K562 (cell line): ENCODE measurements around the gene TSPOAP1. TPM values are rescaled to one million over a fixed set of nuclear protein-coding genes. Genes with fewer than 3 reads are reported as not detected.

Experiments
- CC2D1A ChIP-seq: fragments of 450-650 bp; IDR thresholded peaks from 2 replicates; pipeline ENCODE4 v1.6.1; 2017; ENCODE audit warnings: mild to moderate bottlenecking
- JUND ChIP-seq, 2 experiments: IDR thresholded peaks; 2 replicates in 1 of 2; 3 replicates in 1 of 2; pipeline ENCODE4 v1.6.1; 2011; ENCODE audit warnings: borderline replicate concordance in 2 of 2, low read depth in 2 of 2, low read length in 2 of 2, improper control_type of control experiment in 1 of 2, missing biosample characterization in 1 of 2, missing genetic modification characterization in 1 of 2, missing genetic modification reagents in 1 of 2
- NFE2 ChIP-seq: IDR thresholded peaks from 2 replicates; pipeline ENCODE4 v1.6.1; 2014; ENCODE audit warnings: antibody characterized with exemption, low read depth
- NR2F6 ChIP-seq: fragments of 450-650 bp; formaldehyde crosslinking; IDR thresholded peaks from 2 replicates; pipeline ENCODE4 v1.4.0; 2020; ENCODE audit warnings: mild to moderate bottlenecking
- SLC30A9 ChIP-seq: fragments of 250-450 bp; sonication (Bioruptor Pico); IDR thresholded peaks from 2 replicates; pipeline ENCODE4 v1.8.0; 2022; ENCODE audit warnings: mild to moderate bottlenecking, moderate library complexity
- TAF9B ChIP-seq: fragments of 450-650 bp; IDR thresholded peaks from 2 replicates; pipeline ENCODE4 v1.6.1; 2018; ENCODE audit warnings: mild to moderate bottlenecking; ENCODE audit not compliant: partially characterized antibody
- TCF7L2 ChIP-seq: fragments of 150-350 bp; IDR thresholded peaks from 2 replicates; pipeline ENCODE4 v1.6.1; 2016; ENCODE audit warnings: low read depth, mild to moderate bottlenecking, low read length, moderate library complexity
- ZFX ChIP-seq: sonication (generic); formaldehyde crosslinking; IDR thresholded peaks from 2 replicates; pipeline ENCODE4 v1.8.0; 2022; ENCODE audit warnings: mild to moderate bottlenecking, missing genetic modification reagents, moderate library complexity
- ZNF146 ChIP-seq: IDR thresholded peaks from one replicate; pipeline ENCODE4 v1.6.1; 2018; ENCODE audit warnings: missing compliant biosample characterization; ENCODE audit not compliant: unreplicated experiment
- ZNF324 ChIP-seq: fragments of 250-450 bp; sonication (Bioruptor Pico); IDR thresholded peaks from 2 replicates; pipeline ENCODE4 v1.4.0; 2020; ENCODE audit warnings: mild to moderate bottlenecking
- polyA plus RNA-seq, 8 experiments: library from polyadenylated mRNA; depleted of rRNA in 4 of 8; stranded (reverse) in 5 of 8; unstranded in 3 of 8; fragments of >200 nt; fragmentation: Nextera tagmentation in 2 of 8; fragmentation: Illumina TruSeq in 1 of 8; extraction: Ambion mirVana in 2 of 8; extraction: Trizol in 1 of 8; gene quantifications; 2 replicates each; pipeline versions ENCODE4 v1.2.1 to v1.2.3, GENCODE V29; 2011 to 2014; ENCODE audit warnings: inconsistent platforms in 1 of 8, missing spikeins in 1 of 8
- total RNA-seq, 7 experiments: library from RNA; depleted of rRNA in 6 of 7; stranded (reverse); fragments of >200 nt in 6 of 7; fragmentation: Illumina TruSeq in 2 of 7; extraction: Trizol in 2 of 7; gene quantifications; 2 replicates each; pipeline versions ENCODE4 v1.2.1 to v1.2.3, GENCODE V29; 2011 to 2021; ENCODE audit warnings: low replicate concordance in 1 of 7
- TF ChIP-seq, protein P1 (sequence below): IDR thresholded peaks from 2 replicates; pipeline ENCODE4 v1.6.1; 2012; ENCODE audit warnings: low read depth, low read length, improper control_type of control experiment, borderline replicate concordance
- TF ChIP-seq, protein P2 (sequence below): fragments of 250-450 bp; sonication (Bioruptor Pico); IDR thresholded peaks from 2 replicates; pipeline ENCODE4 v1.8.0; 2022; ENCODE audit warnings: moderate library complexity, mild to moderate bottlenecking, inconsistent platforms
- TF ChIP-seq, protein P3 (sequence below): IDR thresholded peaks from 3 replicates; pipeline ENCODE4 v1.6.1; 2011; ENCODE audit warnings: borderline replicate concordance, mild to moderate bottlenecking, moderate library complexity; ENCODE audit not compliant: insufficient read length; ENCODE audit errors: extremely low read depth
- TF ChIP-seq, protein P4 (sequence below): fragments of 250-450 bp; sonication (Bioruptor Pico); IDR thresholded peaks from 2 replicates; pipeline ENCODE4 v1.4.0; 2020; ENCODE audit warnings: mild to moderate bottlenecking, moderate library complexity
- TF ChIP-seq, protein P5 (sequence below): sonication (generic); formaldehyde crosslinking; IDR thresholded peaks from 2 replicates; pipeline ENCODE4 v1.8.0; 2022; ENCODE audit warnings: mild to moderate bottlenecking, low read depth, missing genetic modification reagents

TSPOAP1 gene
- total and polyA plus RNA-seq, 9 of the 15 experiments (the other 6 are each of a cell fraction or from before 2014, with no cell fraction given), result 0.87 to 3.9 (median 1.8) TPM; not detected in 2

DNA sequence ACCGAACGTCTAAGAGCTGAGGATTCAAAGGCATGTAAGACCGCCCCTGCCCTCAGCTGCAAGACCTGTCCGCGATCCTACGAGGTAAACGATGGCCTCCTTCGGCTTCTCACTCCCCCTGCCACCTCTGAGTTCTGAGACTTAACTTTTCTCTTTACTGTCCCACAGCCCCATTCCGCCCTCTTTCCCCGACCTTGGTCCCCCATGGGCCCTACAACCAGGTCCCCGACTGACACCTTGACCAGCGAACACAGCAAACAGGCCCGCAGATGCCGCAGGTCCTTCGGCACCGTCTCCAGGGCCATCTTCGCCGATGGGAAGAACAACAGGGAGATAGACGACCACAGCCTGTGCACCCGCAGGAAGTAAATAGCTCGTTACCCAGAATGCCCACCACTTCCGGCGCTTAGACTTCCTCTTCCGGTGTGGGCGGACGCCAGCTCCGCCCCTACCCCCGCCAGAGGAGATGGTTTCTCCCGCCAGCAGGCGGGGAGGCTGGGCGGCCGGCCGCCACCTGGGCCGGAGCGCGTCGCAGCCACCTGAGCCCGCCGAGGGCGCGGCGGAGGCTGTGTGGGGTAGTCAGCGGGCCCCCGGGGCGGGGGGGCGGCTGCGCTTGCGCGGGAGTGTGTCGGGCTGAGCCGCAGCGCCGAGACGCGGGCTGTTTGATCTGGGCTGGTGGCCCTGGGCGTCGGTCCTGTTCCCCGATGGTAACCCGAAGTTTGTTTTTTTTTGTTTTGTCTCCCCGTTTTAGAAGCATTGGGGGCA, 23.4 kb upstream of the TSPOAP1 start, which contains the start of gene SUPT4H1 (continued):
- TF ChIP-seq, protein P1, sequence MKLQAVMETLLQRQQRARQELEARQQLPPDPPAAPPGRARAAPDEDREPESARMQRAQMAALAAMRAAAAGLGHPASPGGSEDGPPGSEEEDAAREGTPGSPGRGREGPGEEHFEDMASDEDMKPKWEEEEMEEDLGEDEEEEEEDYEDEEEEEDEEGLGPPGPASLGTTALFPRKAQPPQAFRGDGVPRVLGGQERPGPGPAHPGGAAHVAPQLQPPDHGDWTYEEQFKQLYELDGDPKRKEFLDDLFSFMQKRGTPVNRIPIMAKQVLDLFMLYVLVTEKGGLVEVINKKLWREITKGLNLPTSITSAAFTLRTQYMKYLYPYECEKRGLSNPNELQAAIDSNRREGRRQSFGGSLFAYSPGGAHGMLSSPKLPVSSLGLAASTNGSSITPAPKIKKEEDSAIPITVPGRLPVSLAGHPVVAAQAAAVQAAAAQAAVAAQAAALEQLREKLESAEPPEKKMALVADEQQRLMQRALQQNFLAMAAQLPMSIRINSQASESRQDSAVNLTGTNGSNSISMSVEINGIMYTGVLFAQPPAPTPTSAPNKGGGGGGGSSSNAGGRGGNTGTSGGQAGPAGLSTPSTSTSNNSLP, result no peak
- no peak for TF ChIP-seq NR2F6 (CRISPR knock-in tag)
- TF ChIP-seq CC2D1A, result no peak
- TF ChIP-seq ZNF324, result no peak
- TF ChIP-seq ZNF146, result no peak
- TF ChIP-seq, protein P2, sequence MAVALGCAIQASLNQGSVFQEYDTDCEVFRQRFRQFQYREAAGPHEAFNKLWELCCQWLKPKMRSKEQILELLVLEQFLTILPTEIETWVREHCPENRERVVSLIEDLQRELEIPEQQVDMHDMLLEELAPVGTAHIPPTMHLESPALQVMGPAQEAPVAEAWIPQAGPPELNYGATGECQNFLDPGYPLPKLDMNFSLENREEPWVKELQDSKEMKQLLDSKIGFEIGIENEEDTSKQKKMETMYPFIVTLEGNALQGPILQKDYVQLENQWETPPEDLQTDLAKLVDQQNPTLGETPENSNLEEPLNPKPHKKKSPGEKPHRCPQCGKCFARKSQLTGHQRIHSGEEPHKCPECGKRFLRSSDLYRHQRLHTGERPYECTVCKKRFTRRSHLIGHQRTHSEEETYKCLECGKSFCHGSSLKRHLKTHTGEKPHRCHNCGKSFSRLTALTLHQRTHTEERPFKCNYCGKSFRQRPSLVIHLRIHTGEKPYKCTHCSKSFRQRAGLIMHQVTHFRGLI (CRISPR knock-in tag), result no peak
- TF ChIP-seq, protein P3, sequence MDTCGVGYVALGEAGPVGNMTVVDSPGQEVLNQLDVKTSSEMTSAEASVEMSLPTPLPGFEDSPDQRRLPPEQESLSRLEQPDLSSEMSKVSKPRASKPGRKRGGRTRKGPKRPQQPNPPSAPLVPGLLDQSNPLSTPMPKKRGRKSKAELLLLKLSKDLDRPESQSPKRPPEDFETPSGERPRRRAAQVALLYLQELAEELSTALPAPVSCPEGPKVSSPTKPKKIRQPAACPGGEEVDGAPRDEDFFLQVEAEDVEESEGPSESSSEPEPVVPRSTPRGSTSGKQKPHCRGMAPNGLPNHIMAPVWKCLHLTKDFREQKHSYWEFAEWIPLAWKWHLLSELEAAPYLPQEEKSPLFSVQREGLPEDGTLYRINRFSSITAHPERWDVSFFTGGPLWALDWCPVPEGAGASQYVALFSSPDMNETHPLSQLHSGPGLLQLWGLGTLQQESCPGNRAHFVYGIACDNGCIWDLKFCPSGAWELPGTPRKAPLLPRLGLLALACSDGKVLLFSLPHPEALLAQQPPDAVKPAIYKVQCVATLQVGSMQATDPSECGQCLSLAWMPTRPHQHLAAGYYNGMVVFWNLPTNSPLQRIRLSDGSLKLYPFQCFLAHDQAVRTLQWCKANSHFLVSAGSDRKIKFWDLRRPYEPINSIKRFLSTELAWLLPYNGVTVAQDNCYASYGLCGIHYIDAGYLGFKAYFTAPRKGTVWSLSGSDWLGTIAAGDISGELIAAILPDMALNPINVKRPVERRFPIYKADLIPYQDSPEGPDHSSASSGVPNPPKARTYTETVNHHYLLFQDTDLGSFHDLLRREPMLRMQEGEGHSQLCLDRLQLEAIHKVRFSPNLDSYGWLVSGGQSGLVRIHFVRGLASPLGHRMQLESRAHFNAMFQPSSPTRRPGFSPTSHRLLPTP, result no peak
- TF ChIP-seq, protein P4, sequence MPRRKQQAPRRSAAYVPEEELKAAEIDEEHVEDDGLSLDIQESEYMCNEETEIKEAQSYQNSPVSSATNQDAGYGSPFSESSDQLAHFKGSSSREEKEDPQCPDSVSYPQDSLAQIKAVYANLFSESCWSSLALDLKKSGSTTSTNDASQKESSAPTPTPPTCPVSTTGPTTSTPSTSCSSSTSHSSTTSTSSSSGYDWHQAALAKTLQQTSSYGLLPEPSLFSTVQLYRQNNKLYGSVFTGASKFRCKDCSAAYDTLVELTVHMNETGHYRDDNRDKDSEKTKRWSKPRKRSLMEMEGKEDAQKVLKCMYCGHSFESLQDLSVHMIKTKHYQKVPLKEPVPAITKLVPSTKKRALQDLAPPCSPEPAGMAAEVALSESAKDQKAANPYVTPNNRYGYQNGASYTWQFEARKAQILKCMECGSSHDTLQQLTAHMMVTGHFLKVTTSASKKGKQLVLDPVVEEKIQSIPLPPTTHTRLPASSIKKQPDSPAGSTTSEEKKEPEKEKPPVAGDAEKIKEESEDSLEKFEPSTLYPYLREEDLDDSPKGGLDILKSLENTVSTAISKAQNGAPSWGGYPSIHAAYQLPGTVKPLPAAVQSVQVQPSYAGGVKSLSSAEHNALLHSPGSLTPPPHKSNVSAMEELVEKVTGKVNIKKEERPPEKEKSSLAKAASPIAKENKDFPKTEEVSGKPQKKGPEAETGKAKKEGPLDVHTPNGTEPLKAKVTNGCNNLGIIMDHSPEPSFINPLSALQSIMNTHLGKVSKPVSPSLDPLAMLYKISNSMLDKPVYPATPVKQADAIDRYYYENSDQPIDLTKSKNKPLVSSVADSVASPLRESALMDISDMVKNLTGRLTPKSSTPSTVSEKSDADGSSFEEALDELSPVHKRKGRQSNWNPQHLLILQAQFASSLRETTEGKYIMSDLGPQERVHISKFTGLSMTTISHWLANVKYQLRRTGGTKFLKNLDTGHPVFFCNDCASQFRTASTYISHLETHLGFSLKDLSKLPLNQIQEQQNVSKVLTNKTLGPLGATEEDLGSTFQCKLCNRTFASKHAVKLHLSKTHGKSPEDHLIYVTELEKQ, result no peak
- TF ChIP-seq, protein P5, sequence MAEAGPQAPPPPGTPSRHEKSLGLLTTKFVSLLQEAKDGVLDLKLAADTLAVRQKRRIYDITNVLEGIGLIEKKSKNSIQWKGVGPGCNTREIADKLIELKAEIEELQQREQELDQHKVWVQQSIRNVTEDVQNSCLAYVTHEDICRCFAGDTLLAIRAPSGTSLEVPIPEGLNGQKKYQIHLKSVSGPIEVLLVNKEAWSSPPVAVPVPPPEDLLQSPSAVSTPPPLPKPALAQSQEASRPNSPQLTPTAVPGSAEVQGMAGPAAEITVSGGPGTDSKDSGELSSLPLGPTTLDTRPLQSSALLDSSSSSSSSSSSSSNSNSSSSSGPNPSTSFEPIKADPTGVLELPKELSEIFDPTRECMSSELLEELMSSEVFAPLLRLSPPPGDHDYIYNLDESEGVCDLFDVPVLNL (CRISPR knock-in tag), result peak; percentile 41; the same call in 1 of the 2 replicates
- no peak for TF ChIP-seq NFE2
- TF ChIP-seq TCF7L2, result peak; percentile 91
- TF ChIP-seq SLC30A9 (CRISPR knock-in tag), result no peak
- TF ChIP-seq TAF9B, result peak; percentile 63
- no peak for TF ChIP-seq ZFX
- TF ChIP-seq JUND (IDR thresholded peaks at IDR 0.05; ENCODE audit: borderline replicate concordance, low read depth, low read length), result peak; percentile 88
- peak; percentile 56; the same call in 1 of the 3 replicates for TF ChIP-seq JUND (tag; IDR thresholded peaks at IDR 0.05; ENCODE audit: borderline replicate concordance, low read depth, low read length)
